Measurements from ENCODE around the gene FAM8A1. TPM values are rescaled to one million over a fixed set of nuclear protein-coding genes. Genes with fewer than 3 reads are reported as not detected.
A peak's percentile ranks its signal among the peaks of the same experiment; 100 is the strongest.

FAM8A1 gene
- total and polyA plus RNA-seq, 2 of the 13 experiments (the other 11 are each of a cell fraction or from before 2014, with no cell fraction given) = 30.5 to 34.3 TPM

DNA sequence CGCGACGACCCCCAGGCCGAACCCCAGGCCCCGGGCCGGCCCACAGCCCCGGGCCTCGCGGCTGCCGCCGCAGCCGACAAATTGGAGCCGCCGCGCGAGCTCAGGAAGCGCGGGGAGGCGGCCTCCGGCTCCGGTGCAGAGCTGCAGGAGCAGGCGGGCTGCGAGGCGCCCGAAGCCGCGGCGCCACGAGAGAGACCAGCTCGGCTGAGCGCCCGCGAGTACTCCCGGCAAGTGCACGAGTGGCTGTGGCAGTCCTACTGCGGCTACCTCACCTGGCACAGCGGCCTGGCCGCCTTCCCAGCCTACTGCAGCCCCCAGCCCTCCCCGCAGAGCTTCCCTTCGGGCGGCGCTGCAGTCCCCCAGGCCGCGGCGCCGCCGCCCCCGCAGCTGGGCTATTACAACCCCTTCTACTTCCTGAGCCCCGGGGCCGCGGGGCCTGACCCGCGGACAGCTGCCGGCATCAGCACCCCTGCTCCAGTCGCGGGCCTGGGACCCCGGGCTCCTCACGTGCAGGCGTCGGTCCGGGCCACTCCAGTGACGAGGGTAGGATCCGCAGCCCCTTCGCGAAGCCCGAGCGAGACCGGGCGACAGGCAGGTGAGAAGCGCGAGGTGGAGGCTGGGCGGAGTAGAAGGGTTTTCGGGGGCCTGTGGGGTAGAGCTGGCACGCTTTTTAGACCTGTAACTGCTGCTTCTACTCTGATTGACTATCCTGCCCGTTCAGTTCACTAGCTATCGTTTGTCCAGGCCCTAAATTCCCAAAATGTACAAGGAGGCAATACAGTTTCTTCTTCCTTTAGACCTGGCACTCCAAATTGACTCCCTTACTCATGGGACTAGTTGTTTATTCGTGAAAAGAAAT is 654 bp downstream of the FAM8A1 start (continued):
- TF ChIP-seq SAFB2 (CRISPR knock-in tag; IDR thresholded peaks at IDR 0.05; ENCODE audit: borderline replicate concordance, low read depth) (0 out of 2 replicates have a peak, but pooled peaks have one; percentile 14), NFKB2 (CRISPR knock-in tag; IDR thresholded peaks at IDR 0.05; ENCODE audit: borderline replicate concordance) (peak; percentile 63), ZNF329 (CRISPR knock-in tag; IDR thresholded peaks at IDR 0.05; ENCODE audit: low read depth) (0 out of 2 replicates have a peak, but pooled peaks have one; percentile 63), FOSL1 (CRISPR knock-in tag; IDR thresholded peaks at IDR 0.05; ENCODE audit: borderline replicate concordance) (no peak), GFI1 (CRISPR knock-in tag; IDR thresholded peaks at IDR 0.05; ENCODE audit: borderline replicate concordance) (peak; percentile 19; the same call in 1 of the 2 replicates), FOXJ3 (CRISPR knock-in tag; IDR thresholded peaks at IDR 0.05; ENCODE audit: borderline replicate concordance) (peak; percentile 31; the same call in 1 of the 2 replicates), ZNF121 (CRISPR knock-in tag; IDR thresholded peaks at IDR 0.05) (no peak), ATF7 (IDR thresholded peaks at IDR 0.05) (no peak), ATF7 (CRISPR knock-in tag; IDR thresholded peaks at IDR 0.05) (no peak), RFX5 (IDR thresholded peaks at IDR 0.05; ENCODE audit: low read depth, low read length) (no peak), PHF8 (CRISPR knock-in tag; IDR thresholded peaks at IDR 0.05) (peak; percentile 60; the same call in 1 of the 2 replicates), ZNF790 (CRISPR knock-in tag; IDR thresholded peaks at IDR 0.05; ENCODE audit: borderline replicate concordance) (peak; percentile 87; the same call in 1 of the 2 replicates), ZNF816 (CRISPR knock-in tag; IDR thresholded peaks at IDR 0.05; ENCODE audit: borderline replicate concordance) (no peak), SP140L (CRISPR knock-in tag; IDR thresholded peaks at IDR 0.05; ENCODE audit: borderline replicate concordance) (0 out of 2 replicates have a peak, but pooled peaks have one; percentile 47), ZNF629 (CRISPR knock-in tag; conservative IDR thresholded peaks at IDR 0.05) (no peak)
- TF ChIP-seq, protein P1, sequence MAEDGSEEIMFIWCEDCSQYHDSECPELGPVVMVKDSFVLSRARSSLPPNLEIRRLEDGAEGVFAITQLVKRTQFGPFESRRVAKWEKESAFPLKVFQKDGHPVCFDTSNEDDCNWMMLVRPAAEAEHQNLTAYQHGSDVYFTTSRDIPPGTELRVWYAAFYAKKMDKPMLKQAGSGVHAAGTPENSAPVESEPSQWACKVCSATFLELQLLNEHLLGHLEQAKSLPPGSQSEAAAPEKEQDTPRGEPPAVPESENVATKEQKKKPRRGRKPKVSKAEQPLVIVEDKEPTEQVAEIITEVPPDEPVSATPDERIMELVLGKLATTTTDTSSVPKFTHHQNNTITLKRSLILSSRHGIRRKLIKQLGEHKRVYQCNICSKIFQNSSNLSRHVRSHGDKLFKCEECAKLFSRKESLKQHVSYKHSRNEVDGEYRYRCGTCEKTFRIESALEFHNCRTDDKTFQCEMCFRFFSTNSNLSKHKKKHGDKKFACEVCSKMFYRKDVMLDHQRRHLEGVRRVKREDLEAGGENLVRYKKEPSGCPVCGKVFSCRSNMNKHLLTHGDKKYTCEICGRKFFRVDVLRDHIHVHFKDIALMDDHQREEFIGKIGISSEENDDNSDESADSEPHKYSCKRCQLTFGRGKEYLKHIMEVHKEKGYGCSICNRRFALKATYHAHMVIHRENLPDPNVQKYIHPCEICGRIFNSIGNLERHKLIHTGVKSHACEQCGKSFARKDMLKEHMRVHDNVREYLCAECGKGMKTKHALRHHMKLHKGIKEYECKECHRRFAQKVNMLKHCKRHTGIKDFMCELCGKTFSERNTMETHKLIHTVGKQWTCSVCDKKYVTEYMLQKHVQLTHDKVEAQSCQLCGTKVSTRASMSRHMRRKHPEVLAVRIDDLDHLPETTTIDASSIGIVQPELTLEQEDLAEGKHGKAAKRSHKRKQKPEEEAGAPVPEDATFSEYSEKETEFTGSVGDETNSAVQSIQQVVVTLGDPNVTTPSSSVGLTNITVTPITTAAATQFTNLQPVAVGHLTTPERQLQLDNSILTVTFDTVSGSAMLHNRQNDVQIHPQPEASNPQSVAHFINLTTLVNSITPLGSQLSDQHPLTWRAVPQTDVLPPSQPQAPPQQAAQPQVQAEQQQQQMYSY (CRISPR knock-in tag; IDR thresholded peaks at IDR 0.05) = peak; percentile 51; the same call in 1 of the 2 replicates
- TF ChIP-seq, protein P2, sequence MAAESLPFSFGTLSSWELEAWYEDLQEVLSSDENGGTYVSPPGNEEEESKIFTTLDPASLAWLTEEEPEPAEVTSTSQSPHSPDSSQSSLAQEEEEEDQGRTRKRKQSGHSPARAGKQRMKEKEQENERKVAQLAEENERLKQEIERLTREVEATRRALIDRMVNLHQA (CRISPR knock-in tag; IDR thresholded peaks at IDR 0.05) = no peak
- TF ChIP-seq, protein P3, sequence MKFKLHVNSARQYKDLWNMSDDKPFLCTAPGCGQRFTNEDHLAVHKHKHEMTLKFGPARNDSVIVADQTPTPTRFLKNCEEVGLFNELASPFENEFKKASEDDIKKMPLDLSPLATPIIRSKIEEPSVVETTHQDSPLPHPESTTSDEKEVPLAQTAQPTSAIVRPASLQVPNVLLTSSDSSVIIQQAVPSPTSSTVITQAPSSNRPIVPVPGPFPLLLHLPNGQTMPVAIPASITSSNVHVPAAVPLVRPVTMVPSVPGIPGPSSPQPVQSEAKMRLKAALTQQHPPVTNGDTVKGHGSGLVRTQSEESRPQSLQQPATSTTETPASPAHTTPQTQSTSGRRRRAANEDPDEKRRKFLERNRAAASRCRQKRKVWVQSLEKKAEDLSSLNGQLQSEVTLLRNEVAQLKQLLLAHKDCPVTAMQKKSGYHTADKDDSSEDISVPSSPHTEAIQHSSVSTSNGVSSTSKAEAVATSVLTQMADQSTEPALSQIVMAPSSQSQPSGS (CRISPR knock-in tag; IDR thresholded peaks at IDR 0.05) = no peak
- TF ChIP-seq, protein P4, sequence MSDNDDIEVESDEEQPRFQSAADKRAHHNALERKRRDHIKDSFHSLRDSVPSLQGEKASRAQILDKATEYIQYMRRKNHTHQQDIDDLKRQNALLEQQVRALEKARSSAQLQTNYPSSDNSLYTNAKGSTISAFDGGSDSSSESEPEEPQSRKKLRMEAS (IDR thresholded peaks at IDR 0.05) = peak; percentile 74
- TF ChIP-seq, protein P5, sequence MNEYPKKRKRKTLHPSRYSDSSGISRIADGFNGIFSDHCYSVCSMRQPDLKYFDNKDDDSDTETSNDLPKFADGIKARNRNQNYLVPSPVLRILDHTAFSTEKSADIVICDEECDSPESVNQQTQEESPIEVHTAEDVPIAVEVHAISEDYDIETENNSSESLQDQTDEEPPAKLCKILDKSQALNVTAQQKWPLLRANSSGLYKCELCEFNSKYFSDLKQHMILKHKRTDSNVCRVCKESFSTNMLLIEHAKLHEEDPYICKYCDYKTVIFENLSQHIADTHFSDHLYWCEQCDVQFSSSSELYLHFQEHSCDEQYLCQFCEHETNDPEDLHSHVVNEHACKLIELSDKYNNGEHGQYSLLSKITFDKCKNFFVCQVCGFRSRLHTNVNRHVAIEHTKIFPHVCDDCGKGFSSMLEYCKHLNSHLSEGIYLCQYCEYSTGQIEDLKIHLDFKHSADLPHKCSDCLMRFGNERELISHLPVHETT (CRISPR knock-in tag; conservative IDR thresholded peaks at IDR 0.05) = 0 out of 2 replicates have a peak, but pooled peaks have one; percentile 69
- TF ChIP-seq, protein P6, sequence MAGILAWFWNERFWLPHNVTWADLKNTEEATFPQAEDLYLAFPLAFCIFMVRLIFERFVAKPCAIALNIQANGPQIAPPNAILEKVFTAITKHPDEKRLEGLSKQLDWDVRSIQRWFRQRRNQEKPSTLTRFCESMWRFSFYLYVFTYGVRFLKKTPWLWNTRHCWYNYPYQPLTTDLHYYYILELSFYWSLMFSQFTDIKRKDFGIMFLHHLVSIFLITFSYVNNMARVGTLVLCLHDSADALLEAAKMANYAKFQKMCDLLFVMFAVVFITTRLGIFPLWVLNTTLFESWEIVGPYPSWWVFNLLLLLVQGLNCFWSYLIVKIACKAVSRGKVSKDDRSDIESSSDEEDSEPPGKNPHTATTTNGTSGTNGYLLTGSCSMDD (CRISPR knock-in tag; IDR thresholded peaks at IDR 0.05) = 0 out of 2 replicates have a peak, but pooled peaks have one; percentile 60
